Aorta (tissue), 5 donors: Measurements from ENCODE around the gene MGAT4A. TPM values are rescaled to one million over a fixed set of nuclear protein-coding genes. Genes with fewer than 3 reads are reported as not detected.
"Not testable (repeated sequence)": the region's sequence is repeated elsewhere in the genome, so short reads cannot be mapped to it uniquely, and the experiment has no call there.

Experiments used
- ATAC-seq: fragments of 200-7000 bp; cut with Tn5 transposase; one replicate; pipeline ENCODE4 v1.9.1; 2022; ENCODE audit warnings: moderate library complexity; ENCODE audit not compliant: low FRiP score
- DNase-seq, 2 donors: peaks; one replicate each; pipeline ENCODE4 v3.0.0-alpha.2; 2020
- H3K27ac ChIP-seq, 2 donors: one replicate each; pipeline ENCODE4 v1.5.1; 2013; ENCODE audit warnings: low read length in 2 of 2, mild to moderate bottlenecking in 2 of 2, moderate library complexity in 2 of 2, control low read depth in 1 of 2, inconsistent platforms in 1 of 2, low read depth in 1 of 2
- H3K27me3 ChIP-seq, 2 donors: one replicate each; pipeline ENCODE4 v1.6.1; 2013; ENCODE audit warnings: control low read depth in 1 of 2, low read length in 1 of 2, mild to moderate bottlenecking in 1 of 2, moderate library complexity in 1 of 2; ENCODE audit not compliant: insufficient read depth in 2 of 2, control insufficient read depth in 1 of 2
- H3K36me3 ChIP-seq, 2 donors: one replicate each; pipeline ENCODE4 v1.6.1; 2013; ENCODE audit warnings: control low read depth in 1 of 2, low read length in 1 of 2, mild to moderate bottlenecking in 1 of 2; ENCODE audit not compliant: insufficient read depth in 2 of 2, control insufficient read depth in 1 of 2
- H3K4me1 ChIP-seq, 2 donors: one replicate each; pipeline ENCODE4 v1.6.1; 2013; ENCODE audit warnings: low read length in 2 of 2, control low read depth in 1 of 2, mild to moderate bottlenecking in 1 of 2, moderate library complexity in 1 of 2; ENCODE audit not compliant: insufficient read depth in 2 of 2, control insufficient read depth in 1 of 2
- H3K4me3 ChIP-seq, 2 donors: one replicate each; pipeline ENCODE4 v1.5.1; 2013; ENCODE audit warnings: low read length in 2 of 2, control low read depth in 1 of 2, mild to moderate bottlenecking in 1 of 2
- H3K9me3 ChIP-seq: one replicate; pipeline ENCODE4 v1.6.1; 2013; ENCODE audit warnings: mild to moderate bottlenecking, low read length; ENCODE audit not compliant: control insufficient read depth
- WGBS, 2 donors: extraction: QIAGEN DNeasy Blood & Tissue Kit; methylation state at CpG; one replicate each; pipeline ENCODE4 v1.1.7; 2013; 5-methylcytosine and 5-hydroxymethylcytosine counted together
- intact Hi-C, 2 donors: fragments of 100-400 bp; cut with DNase I; formaldehyde crosslinking; loops; one replicate each; pipeline versions ENCODE4 v1.14.2 to v1.15.0; 2022
- polyA plus RNA-seq, 2 donors: library from polyadenylated mRNA; stranded (reverse); fragments of 200-250 nt; gene quantifications; one replicate each; pipeline ENCODE4 v1.2.3, GENCODE V29; 2013
- total RNA-seq, 2 donors: library from RNA; stranded (reverse); fragmentation: NEBNext Ultra II Directional; extraction: Animal tissue kit (Norgen Biotek cat#: 25700); gene quantifications; one replicate each; pipeline ENCODE4 v1.2.1, GENCODE V29; 2021
- donor health status: healthy with polysubstance abuse.
- donor health status: Bipolar disorder and iron deficiency.
- donor health status: DM: no; HTN: no; CAD: no.
- donor health status: DM: no; HTN: no; CAD: no.
- donor health status: DM: yes; HTN: yes; CAD: no.

MGAT4A gene
- total and polyA plus RNA-seq, 4 donors, result 4.9 to 65.8 (median 29.7) TPM

DNA sequence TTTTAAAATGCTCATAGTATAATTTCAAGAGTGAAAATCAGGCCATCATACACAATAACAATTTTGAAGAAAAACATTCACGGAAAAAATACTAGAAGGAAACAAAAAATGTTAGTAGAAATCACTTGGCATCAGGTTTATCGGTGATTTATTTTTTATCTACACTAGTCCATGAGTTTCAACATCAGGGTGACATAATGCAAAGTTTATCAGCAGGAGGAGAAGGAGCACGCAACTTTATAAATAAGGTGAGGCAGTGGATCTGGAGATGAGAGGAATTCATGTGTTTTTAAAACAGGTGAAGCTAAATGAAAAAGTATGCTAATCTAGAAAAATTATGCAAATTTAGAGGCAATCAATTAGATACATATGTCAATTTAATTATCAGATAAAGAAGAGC is 54.2 kb downstream of the MGAT4A start:
- no peaks in the 10 kb centered on the region for H3K27me3 ChIP-seq
- WGBS, 2 donors, result 88% methylated on average over 3 of the region's 3 CpGs
- ATAC-seq (no peak), DNase-seq (no peak)
- H3K27ac ChIP-seq, result no peak overlapping the region
- H3K36me3 ChIP-seq, result peaks cover 0 to 3% of the 10 kb centered on the region in 2 donors
- H3K4me1 ChIP-seq, result no peaks in the 10 kb centered on the region
- no peaks in the 10 kb centered on the region for H3K9me3 ChIP-seq
- no peak overlapping the region for H3K4me3 ChIP-seq
- intact Hi-C loops, result no loop called here

DNA sequence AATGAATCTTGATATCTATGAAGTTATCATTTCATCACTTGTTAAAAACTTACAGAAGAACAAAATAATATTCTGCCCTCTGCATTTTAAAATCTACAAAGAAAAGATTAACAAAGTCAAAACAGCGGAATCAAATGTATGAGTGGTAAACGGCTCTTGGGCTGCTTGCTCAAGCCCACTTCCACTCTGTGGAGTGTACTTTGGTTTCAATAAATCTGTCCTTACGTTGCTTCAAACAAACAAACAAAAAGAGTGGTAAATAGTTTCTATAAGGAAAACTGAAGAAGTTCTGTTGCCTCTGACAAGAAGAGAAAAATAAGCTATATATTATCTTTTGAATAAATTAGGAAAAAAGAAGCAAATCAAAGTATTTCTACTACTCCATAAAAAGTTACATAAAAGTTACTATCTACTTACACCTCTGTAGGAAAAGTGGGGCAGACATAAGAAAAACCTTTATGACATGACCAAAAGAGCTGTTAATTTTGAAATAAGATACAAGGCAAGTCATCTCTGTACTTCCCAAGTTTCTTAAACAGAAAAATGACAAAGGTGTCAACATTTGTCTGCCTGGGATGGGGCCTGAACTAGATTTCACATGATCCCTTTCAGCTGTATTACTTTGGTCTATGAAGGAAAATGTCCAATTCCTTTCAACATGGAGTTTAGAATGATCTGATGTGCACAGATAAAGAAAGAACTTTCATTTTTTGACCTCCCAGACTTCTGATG is 56.5 kb downstream of the MGAT4A start:
- WGBS, 2 donors, result 95 to 98% methylated on average over 3 of the region's 3 CpGs
- ATAC-seq, result no peak
- intact Hi-C loops, result no loop called here
- Histone ChIP-seq H3K27ac (no peak overlapping the region), H3K4me3 (no peak overlapping the region), H3K9me3 (no peaks in the 10 kb centered on the region), H3K36me3 (peaks cover 0 to 3% of the 10 kb centered on the region in 2 donors), H3K27me3 (no peaks in the 10 kb centered on the region), H3K4me1 (no peaks in the 10 kb centered on the region)
- DNase-seq, result no peak

DNA sequence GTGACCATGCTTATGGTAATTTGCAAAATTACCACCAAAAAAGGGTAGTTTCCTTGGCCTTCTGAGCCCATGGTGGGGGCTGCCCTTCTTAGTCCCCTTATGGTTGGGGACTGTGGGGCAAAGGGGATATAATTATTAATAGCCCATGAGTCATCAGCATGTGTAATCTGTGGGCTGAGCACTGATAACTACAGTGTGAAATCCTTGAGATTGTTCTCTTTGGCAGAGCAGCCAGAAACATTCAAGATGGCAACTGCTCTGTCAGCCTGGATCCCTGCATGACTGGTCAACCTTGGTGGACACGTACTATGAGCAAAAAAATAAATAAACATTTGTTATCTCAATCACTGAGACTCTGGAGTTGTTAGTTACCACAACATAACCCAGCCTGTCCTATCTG is 61.3 kb downstream of the MGAT4A start:
- Histone ChIP-seq H3K9me3 (no peaks in the 10 kb centered on the region), H3K27ac (no peak overlapping the region), H3K27me3 (no peaks in the 10 kb centered on the region), H3K4me3 (no peak overlapping the region), H3K36me3 (peaks cover 0 to 2% of the 10 kb centered on the region in 2 donors), H3K4me1 (no peaks in the 10 kb centered on the region)
- DNase-seq (no peak), ATAC-seq (no peak)
- intact Hi-C loops, result no loop called here
- 19 to 22% methylated on average over 1 of the region's 1 CpG for WGBS, 2 donors

DNA sequence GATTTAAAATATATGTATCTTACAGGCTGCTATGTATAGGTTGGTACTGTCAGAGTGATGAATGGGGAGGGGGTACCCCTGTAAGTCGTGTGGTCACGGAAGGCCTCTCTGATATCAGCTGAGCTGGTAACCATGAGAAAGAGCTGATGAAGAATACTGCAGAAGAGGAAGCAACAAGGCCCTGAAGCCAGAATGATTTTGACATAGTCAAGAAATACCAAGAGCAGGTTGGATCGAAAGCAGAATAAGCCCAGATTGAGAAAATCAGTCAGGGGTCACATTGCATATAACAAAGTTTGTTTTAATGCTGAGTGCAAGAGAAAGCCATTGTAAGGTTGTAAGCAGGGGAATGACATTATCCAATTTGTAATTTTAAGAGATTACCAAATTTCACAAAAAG is 65.3 kb downstream of the MGAT4A start:
- intact Hi-C loops, result no loop called here
- 79 to 87% methylated on average over 3 of the region's 3 CpGs for WGBS, 2 donors
- no peak for ATAC-seq

DNA sequence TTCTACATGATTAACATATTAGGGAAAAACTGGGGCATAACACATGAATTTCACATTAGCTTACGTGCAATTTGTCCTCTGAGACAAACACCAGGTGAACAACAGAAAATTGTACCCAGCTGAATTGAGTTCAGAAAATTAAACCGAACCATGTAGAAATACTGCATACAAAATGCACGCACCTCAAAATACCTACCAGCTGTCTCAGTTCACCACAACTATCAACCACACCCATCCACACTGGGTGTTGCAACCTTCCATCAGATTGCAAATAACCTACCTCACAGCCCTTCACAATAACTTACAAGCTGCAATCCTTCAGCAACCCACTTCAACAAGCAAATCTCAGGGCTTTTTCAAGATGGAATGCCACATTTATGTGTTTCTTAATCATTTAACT is 66.6 kb downstream of the MGAT4A start:
- H3K27me3 ChIP-seq, result no peaks in the 10 kb centered on the region
- intact Hi-C loops, result no loop called here
- H3K4me1 ChIP-seq, result no peaks in the 10 kb centered on the region
- no peak overlapping the region for H3K27ac ChIP-seq
- H3K4me3 ChIP-seq, result no peak overlapping the region
- ATAC-seq (no peak), DNase-seq (no peak)
- 91 to 99% methylated on average over 3 of the region's 3 CpGs for WGBS, 2 donors
- no peaks in the 10 kb centered on the region for H3K36me3 ChIP-seq
- no peaks in the 10 kb centered on the region for H3K9me3 ChIP-seq

More for the DNA sequence above, 65.3 kb downstream of the MGAT4A start:
- no peaks in the 10 kb centered on the region for H3K9me3 ChIP-seq
- H3K4me3 ChIP-seq, result no peak overlapping the region
- no peak overlapping the region for H3K27ac ChIP-seq
- no peaks in the 10 kb centered on the region for H3K27me3 ChIP-seq
- H3K36me3 ChIP-seq, result no peaks in the 10 kb centered on the region
- DNase-seq, result no peak
- no peaks in the 10 kb centered on the region for H3K4me1 ChIP-seq

DNA sequence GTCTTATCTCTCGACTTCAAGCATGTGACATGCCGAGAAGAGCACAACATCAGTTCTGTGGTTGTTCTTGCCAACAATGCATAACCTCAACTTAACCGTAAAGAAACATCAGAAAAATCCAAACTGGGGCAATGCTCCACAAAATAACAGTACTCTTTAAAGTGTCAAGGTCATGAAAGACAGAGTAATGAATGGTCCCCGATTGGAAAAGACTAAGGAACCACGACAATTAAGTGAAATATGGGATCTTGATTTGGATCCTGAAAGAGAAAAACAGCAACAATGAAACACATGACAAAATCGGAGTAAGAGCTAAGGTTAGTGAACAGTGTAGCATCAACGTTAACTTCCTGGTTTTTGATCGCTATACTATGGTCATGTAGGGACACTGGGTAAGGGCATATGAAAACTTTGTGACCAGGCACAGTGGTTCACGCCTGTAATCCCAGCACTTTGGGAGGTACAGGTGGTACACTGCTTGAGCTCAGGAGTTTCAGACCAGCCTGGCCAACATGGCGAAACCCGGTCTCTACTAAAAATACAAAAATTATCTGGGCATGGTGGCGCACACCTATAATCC is 67.3 kb downstream of the MGAT4A start:
- Histone ChIP-seq H3K27me3 (no peaks in the 10 kb centered on the region), H3K4me1 (no peaks in the 10 kb centered on the region), H3K36me3 (no peaks in the 10 kb centered on the region), H3K9me3 (no peaks in the 10 kb centered on the region), H3K27ac (no peak overlapping the region), H3K4me3 (no peak overlapping the region)
- no peak for DNase-seq
- intact Hi-C loops, result no loop called here
- no peak for ATAC-seq
- WGBS, 2 donors, result 83 to 87% methylated on average over 12 of the region's 12 CpGs

DNA sequence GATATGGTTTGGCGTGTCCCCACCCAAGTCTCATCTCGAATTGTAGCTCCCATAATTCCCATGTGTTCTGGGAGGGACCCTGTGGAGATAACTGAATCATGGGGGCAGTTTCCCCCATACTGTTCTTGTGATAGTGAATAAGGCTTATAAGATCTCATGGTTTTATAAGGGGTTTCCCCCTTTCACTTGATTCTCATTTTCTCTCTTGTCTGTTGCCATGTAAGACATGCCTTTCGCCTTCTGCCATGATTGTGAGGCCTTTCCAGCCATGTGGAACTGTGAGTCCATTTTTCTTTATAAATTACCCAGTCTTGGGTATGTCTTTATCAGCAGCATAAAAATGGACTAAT is 71.5 kb downstream of the MGAT4A start:
- H3K4me1 ChIP-seq, H3K27me3 ChIP-seq, intact Hi-C loops, H3K9me3 ChIP-seq, H3K36me3 ChIP-seq, DNase-seq, ATAC-seq, H3K27ac ChIP-seq, H3K4me3 ChIP-seq: not testable (repeated sequence)
- WGBS, 2 donors, result 88 to 97% methylated on average over 3 of the region's 3 CpGs

DNA sequence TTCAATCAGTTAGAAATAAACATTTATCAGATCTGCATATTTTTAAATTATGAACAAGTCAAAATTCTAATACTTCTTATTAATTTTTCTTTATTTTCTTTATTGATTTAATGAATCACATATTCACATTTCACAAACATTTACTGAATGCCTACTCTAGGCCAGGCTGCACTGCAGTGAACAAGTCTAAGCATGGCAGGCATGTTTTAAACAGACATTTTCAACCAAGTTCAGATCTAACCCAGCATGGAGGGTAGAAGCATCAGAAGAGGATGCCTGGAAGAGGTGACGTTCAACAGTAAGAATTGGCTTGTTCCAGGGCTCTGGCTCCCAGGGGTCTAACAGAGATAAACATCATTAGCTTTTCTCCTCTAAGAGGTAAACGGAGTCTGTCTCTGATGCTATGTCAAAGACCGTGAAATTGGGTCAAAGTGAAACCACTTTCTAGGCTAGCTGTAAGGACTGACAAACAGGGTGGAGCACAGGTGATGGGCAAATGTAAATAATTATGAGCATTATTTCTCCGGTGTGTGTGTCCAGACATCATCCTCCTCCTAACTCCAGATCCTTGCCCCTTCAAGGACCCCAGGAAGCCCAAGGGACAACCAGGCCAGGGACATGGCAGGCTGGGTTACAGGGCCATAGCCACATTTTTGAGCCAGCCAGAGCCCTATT is 72.0 kb downstream of the MGAT4A start:
- ATAC-seq, result no peak
- no peaks in the 10 kb centered on the region for H3K36me3 ChIP-seq
- no peaks in the 10 kb centered on the region for H3K4me1 ChIP-seq
- H3K4me3 ChIP-seq, result no peak overlapping the region
- WGBS, 2 donors, result 96 to 97% methylated on average over 4 of the region's 4 CpGs
- intact Hi-C loops, result no loop called here
- no peak overlapping the region for H3K27ac ChIP-seq
- no peak for DNase-seq
- H3K27me3 ChIP-seq, result no peaks in the 10 kb centered on the region
- no peaks in the 10 kb centered on the region for H3K9me3 ChIP-seq

DNA sequence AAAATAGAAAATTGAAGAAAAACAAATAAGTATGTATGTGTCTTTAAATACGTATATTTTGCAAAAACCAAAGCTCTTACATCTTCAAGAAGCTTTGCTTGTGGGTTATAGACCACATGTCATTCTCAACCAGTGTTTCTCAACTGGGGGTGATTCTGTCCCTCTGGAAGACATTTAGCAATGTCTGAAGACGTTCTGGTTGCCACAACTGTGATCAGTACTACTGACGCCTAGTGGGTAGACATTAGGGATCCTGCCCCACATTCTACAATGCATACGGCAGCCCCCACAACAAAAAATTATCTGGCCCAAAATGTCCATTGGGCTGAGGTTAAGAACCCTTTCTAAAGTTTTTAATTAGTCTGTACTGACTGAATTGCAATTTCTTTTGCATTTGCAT is 74.1 kb downstream of the MGAT4A start:
- DNase-seq (no peak), ATAC-seq (no peak)
- WGBS, 2 donors, result 90 to 92% methylated on average over 4 of the region's 4 CpGs
- intact Hi-C loops, result no loop called here
- H3K27me3 ChIP-seq, result no peaks in the 10 kb centered on the region
- no peak overlapping the region for H3K27ac ChIP-seq
- H3K36me3 ChIP-seq, result no peaks in the 10 kb centered on the region
- no peak overlapping the region for H3K4me3 ChIP-seq
- no peaks in the 10 kb centered on the region for H3K4me1 ChIP-seq
- H3K9me3 ChIP-seq, result no peaks in the 10 kb centered on the region
